Liver (tissue), 9 donors: ENCODE data around the gene RAPGEF2. TPM values are rescaled to one million over a fixed set of nuclear protein-coding genes. Genes with fewer than 3 reads are reported as not detected.

Source experiments
- DNase-seq: peaks from one replicate; pipeline ENCODE4 v3.0.0-alpha.2; 2017; ENCODE audit warnings: low spot score
- H3K27ac ChIP-seq, 2 donors: one replicate each; pipeline ENCODE4 v1.7.0; 2013; ENCODE audit warnings: inconsistent platforms in 2 of 2, low read length in 2 of 2, control low read depth in 1 of 2, low read depth in 1 of 2, mild to moderate bottlenecking in 1 of 2
- H3K27me3 ChIP-seq, 4 donors: one replicate each; pipeline versions ENCODE4 v1.6.1 to v1.7.0; 2013; ENCODE audit warnings: low read length in 3 of 4, inconsistent platforms in 1 of 4, mild to moderate bottlenecking in 1 of 4, moderate library complexity in 1 of 4; ENCODE audit not compliant: control insufficient read depth in 4 of 4, insufficient read depth in 4 of 4
- H3K36me3 ChIP-seq, 4 donors: one replicate each; pipeline versions ENCODE4 v1.6.1 to v1.7.0; 2013; ENCODE audit warnings: low read length in 3 of 4, mild to moderate bottlenecking in 3 of 4, low read depth in 1 of 4, moderate library complexity in 1 of 4; ENCODE audit not compliant: control insufficient read depth in 4 of 4, insufficient read depth in 3 of 4
- H3K4me1 ChIP-seq, 4 donors: one replicate each; pipeline versions ENCODE4 v1.6.1 to v1.7.0; 2013; ENCODE audit warnings: low read length in 3 of 4, mild to moderate bottlenecking in 3 of 4, moderate library complexity in 1 of 4; ENCODE audit not compliant: control insufficient read depth in 4 of 4, insufficient read depth in 4 of 4
- H3K4me3 ChIP-seq, 3 donors: one replicate each; pipeline versions ENCODE4 v1.6.1 to v1.7.0; 2013; ENCODE audit warnings: low read length in 3 of 3, control low read depth in 1 of 3, low read depth in 1 of 3, mild to moderate bottlenecking in 1 of 3
- H3K9ac ChIP-seq, 2 donors: one replicate each; pipeline ENCODE4 v1.7.0; 2013; ENCODE audit warnings: low read length in 2 of 2, mild to moderate bottlenecking in 2 of 2, moderate library complexity in 2 of 2, control low read depth in 1 of 2, low read depth in 1 of 2
- H3K9me3 ChIP-seq, 4 donors: one replicate each; pipeline versions ENCODE4 v1.6.1 to v1.7.0; 2013; ENCODE audit warnings: low read length in 3 of 4; ENCODE audit not compliant: control insufficient read depth in 4 of 4
- CTCF ChIP-seq: fragments of 150-350 bp; IDR thresholded peaks from 2 replicates; pipeline ENCODE4 v1.5.1; 2017; ENCODE audit warnings: improper control_type of control experiment, low read depth, low read length; ENCODE audit not compliant: missing input control
- EGR1 ChIP-seq, 2 donors: IDR thresholded peaks; 2 replicates each; pipeline ENCODE4 v1.6.1; 2016 to 2018; ENCODE audit warnings: antibody characterized with exemption in 2 of 2, low read depth in 2 of 2
- FOXA1 ChIP-seq: IDR thresholded peaks from 2 replicates; pipeline ENCODE4 v1.6.1; 2016; ENCODE audit warnings: antibody characterized with exemption
- FOXA2 ChIP-seq: IDR thresholded peaks from 2 replicates; pipeline ENCODE4 v1.6.1; 2016; ENCODE audit warnings: antibody characterized with exemption
- GABPA ChIP-seq, 2 donors: IDR thresholded peaks in 1 of 2; conservative IDR thresholded peaks in 1 of 2; 2 replicates each; pipeline ENCODE4 v1.6.1; 2016; ENCODE audit warnings: antibody characterized with exemption in 2 of 2, mild to moderate bottlenecking in 1 of 2, moderate library complexity in 1 of 2
- HNF4G ChIP-seq: IDR thresholded peaks from 2 replicates; pipeline ENCODE4 v1.6.1; 2016; ENCODE audit warnings: antibody characterized with exemption
- JUND ChIP-seq, 2 donors: IDR thresholded peaks; 2 replicates each; pipeline ENCODE4 v1.6.1; 2016; ENCODE audit warnings: antibody characterized with exemption in 2 of 2
- NR2F2 ChIP-seq: IDR thresholded peaks from 2 replicates; pipeline ENCODE4 v1.6.1; 2016; ENCODE audit warnings: antibody characterized with exemption
- RAD21 ChIP-seq, 2 donors: IDR thresholded peaks; 2 replicates each; pipeline ENCODE4 v1.6.1; 2016; ENCODE audit warnings: antibody characterized with exemption in 2 of 2, mild to moderate bottlenecking in 2 of 2
- RXRA ChIP-seq, 2 donors: IDR thresholded peaks; 2 replicates each; pipeline ENCODE4 v1.6.1; 2017 to 2018; ENCODE audit warnings: antibody characterized with exemption in 2 of 2, mild to moderate bottlenecking in 1 of 2
- SP1 ChIP-seq: IDR thresholded peaks from 2 replicates; pipeline ENCODE4 v1.6.1; 2018; ENCODE audit warnings: antibody characterized with exemption, mild to moderate bottlenecking
- TAF1 ChIP-seq: conservative IDR thresholded peaks from 2 replicates; pipeline ENCODE4 v1.6.1; 2016; ENCODE audit warnings: antibody characterized with exemption, mild to moderate bottlenecking
- YY1 ChIP-seq: IDR thresholded peaks from 2 replicates; pipeline ENCODE4 v1.6.1; 2016; ENCODE audit warnings: antibody characterized with exemption, mild to moderate bottlenecking
- WGBS: extraction: QIAGEN DNeasy Blood & Tissue Kit; methylation state at CpG from one replicate; pipeline ENCODE4 v1.1.7; 2013; 5-methylcytosine and 5-hydroxymethylcytosine counted together
- polyA plus RNA-seq, 2 donors: library from polyadenylated mRNA; stranded (reverse) in 1 of 2; unstranded in 1 of 2; fragments of 200-250 nt in 1 of 2; fragments of >200 nt in 1 of 2; fragmentation: Nextera tagmentation in 1 of 2; extraction: Ambion mirVana in 1 of 2; gene quantifications; one replicate each; pipeline versions ENCODE4 v1.2.1 to v1.2.3, GENCODE V29; 2013 to 2015
- total RNA-seq, 2 donors: library from RNA; depleted of rRNA; stranded (reverse); fragments of >200 nt; gene quantifications; one replicate each; pipeline ENCODE4 v1.2.3, GENCODE V29; 2014
- TF ChIP-seq, protein P1 (sequence below): IDR thresholded peaks from 2 replicates; pipeline ENCODE4 v1.6.1; 2016; ENCODE audit warnings: antibody characterized with exemption
- TF ChIP-seq, protein P2 (sequence below): IDR thresholded peaks from 2 replicates; pipeline ENCODE4 v1.6.1; 2016; ENCODE audit warnings: antibody characterized with exemption
- TF ChIP-seq, protein P3 (sequence below): IDR thresholded peaks from 2 replicates; pipeline ENCODE4 v1.6.1; 2016; ENCODE audit warnings: antibody characterized with exemption
- TF ChIP-seq, protein P4 (sequence below): IDR thresholded peaks from 2 replicates; pipeline ENCODE4 v1.6.1; 2016; ENCODE audit warnings: antibody characterized with exemption, mild to moderate bottlenecking
- donor health status: healthy.
- donor health status: healthy.
- donor health status: healthy.
- donor health status: healthy.
- donor health status: healthy.

Gene RAPGEF2
- total and polyA plus RNA-seq, 4 donors, result 7.3 to 90.4 (median 32.2) TPM

DNA sequence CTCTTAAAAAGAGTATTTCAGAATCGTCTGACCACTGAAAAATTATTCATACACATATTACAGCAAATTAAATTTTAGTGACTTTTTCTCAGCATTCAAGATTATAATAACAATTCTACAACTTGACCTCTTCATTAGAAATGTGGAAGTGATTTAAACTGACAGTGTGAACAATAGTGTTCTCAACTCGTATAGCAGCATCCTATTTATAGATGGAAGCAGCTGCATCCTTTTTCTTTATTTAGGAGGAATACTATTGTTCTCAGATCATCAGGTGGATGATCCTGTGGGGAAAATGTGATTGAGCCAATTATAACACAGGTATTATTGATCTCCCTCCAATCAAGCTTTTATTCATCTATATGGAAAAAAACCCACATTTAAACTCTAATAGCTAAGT, 56.7 kb downstream of the RAPGEF2 start:
- Histone ChIP-seq H3K9me3 (no peaks in the 10 kb centered on the region), H3K27ac (no peak overlapping the region), H3K4me3 (no peak overlapping the region), H3K36me3 (no peaks in the 10 kb centered on the region), H3K9ac (no peak overlapping the region), H3K4me1 (peaks cover 2 to 33% (median 11%) of the 10 kb centered on the region in 4 donors), H3K27me3 (no peaks in the 10 kb centered on the region)
- TF ChIP-seq CTCF (no peak), FOXA2 (no peak), JUND (IDR thresholded peaks at IDR 0.05) (no peak), RXRA (IDR thresholded peaks at IDR 0.05) (no peak), EGR1 (IDR thresholded peaks at IDR 0.05; ENCODE audit: low read depth in 2 of 2) (no peak), YY1 (no peak), GABPA (IDR thresholded peaks at IDR 0.05 in 1 of 2, conservative IDR thresholded peaks at IDR 0.05 in 1 of 2) (no peak), RAD21 (IDR thresholded peaks at IDR 0.05) (no peak), TAF1 (no peak), NR2F2 (no peak)
- TF ChIP-seq, protein P1, sequence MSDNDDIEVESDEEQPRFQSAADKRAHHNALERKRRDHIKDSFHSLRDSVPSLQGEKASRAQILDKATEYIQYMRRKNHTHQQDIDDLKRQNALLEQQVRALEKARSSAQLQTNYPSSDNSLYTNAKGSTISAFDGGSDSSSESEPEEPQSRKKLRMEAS, result no peak
- TF ChIP-seq, protein P2, sequence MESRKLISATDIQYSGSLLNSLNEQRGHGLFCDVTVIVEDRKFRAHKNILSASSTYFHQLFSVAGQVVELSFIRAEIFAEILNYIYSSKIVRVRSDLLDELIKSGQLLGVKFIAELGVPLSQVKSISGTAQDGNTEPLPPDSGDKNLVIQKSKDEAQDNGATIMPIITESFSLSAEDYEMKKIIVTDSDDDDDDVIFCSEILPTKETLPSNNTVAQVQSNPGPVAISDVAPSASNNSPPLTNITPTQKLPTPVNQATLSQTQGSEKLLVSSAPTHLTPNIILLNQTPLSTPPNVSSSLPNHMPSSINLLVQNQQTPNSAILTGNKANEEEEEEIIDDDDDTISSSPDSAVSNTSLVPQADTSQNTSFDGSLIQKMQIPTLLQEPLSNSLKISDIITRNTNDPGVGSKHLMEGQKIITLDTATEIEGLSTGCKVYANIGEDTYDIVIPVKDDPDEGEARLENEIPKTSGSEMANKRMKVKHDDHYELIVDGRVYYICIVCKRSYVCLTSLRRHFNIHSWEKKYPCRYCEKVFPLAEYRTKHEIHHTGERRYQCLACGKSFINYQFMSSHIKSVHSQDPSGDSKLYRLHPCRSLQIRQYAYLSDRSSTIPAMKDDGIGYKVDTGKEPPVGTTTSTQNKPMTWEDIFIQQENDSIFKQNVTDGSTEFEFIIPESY, result no peak
- TF ChIP-seq, protein P3, sequence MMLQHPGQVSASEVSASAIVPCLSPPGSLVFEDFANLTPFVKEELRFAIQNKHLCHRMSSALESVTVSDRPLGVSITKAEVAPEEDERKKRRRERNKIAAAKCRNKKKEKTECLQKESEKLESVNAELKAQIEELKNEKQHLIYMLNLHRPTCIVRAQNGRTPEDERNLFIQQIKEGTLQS, result no peak
- no peak for DNase-seq
- 81% methylated on average over 2 of the region's 2 CpGs for WGBS

DNA sequence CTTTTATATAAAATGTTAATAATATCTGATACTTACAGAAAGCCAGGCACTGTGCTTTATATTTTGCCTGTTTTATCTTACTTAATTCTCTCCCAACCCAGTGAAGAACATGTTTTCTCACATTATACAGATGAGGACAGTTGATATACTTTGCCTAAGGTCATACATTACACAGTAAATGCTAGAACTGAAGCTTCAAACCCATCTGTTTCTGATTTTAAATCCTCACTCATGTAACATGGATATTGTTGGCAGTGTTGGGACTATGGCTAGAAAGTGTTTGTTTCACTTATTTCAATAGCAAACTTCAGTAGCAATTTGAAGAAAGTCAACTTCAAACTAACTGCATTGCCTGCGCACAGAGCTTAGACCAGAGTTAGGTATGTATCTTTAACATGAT, 57.4 kb downstream of the RAPGEF2 start:
- Histone ChIP-seq H3K36me3 (no peaks in the 10 kb centered on the region), H3K27ac (no peak overlapping the region), H3K4me3 (no peak overlapping the region), H3K9ac (no peak overlapping the region), H3K9me3 (no peaks in the 10 kb centered on the region), H3K4me1 (peaks cover 2 to 33% (median 11%) of the 10 kb centered on the region in 4 donors), H3K27me3 (no peaks in the 10 kb centered on the region)
- WGBS, result 96% methylated on average over 1 of the region's 1 CpG
- DNase-seq, result no peak
- TF ChIP-seq, protein P3, result no peak
- TF ChIP-seq JUND (IDR thresholded peaks at IDR 0.05), result no peak
- TF ChIP-seq SP1, result no peak
- TF ChIP-seq EGR1 (IDR thresholded peaks at IDR 0.05; ENCODE audit: low read depth in 2 of 2), result no peak
- TF ChIP-seq RXRA (IDR thresholded peaks at IDR 0.05), result no peak
- no peak for TF ChIP-seq FOXA1
- TF ChIP-seq, protein P2, result no peak
- TF ChIP-seq GABPA (IDR thresholded peaks at IDR 0.05 in 1 of 2, conservative IDR thresholded peaks at IDR 0.05 in 1 of 2), result no peak
- TF ChIP-seq, protein P4, sequence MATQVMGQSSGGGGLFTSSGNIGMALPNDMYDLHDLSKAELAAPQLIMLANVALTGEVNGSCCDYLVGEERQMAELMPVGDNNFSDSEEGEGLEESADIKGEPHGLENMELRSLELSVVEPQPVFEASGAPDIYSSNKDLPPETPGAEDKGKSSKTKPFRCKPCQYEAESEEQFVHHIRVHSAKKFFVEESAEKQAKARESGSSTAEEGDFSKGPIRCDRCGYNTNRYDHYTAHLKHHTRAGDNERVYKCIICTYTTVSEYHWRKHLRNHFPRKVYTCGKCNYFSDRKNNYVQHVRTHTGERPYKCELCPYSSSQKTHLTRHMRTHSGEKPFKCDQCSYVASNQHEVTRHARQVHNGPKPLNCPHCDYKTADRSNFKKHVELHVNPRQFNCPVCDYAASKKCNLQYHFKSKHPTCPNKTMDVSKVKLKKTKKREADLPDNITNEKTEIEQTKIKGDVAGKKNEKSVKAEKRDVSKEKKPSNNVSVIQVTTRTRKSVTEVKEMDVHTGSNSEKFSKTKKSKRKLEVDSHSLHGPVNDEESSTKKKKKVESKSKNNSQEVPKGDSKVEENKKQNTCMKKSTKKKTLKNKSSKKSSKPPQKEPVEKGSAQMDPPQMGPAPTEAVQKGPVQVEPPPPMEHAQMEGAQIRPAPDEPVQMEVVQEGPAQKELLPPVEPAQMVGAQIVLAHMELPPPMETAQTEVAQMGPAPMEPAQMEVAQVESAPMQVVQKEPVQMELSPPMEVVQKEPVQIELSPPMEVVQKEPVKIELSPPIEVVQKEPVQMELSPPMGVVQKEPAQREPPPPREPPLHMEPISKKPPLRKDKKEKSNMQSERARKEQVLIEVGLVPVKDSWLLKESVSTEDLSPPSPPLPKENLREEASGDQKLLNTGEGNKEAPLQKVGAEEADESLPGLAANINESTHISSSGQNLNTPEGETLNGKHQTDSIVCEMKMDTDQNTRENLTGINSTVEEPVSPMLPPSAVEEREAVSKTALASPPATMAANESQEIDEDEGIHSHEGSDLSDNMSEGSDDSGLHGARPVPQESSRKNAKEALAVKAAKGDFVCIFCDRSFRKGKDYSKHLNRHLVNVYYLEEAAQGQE, result no peak
- no peak for TF ChIP-seq NR2F2
- no peak for TF ChIP-seq HNF4G
- no peak for TF ChIP-seq CTCF
- TF ChIP-seq, protein P1, result no peak
- no peak for TF ChIP-seq FOXA2
- no peak for TF ChIP-seq RAD21 (IDR thresholded peaks at IDR 0.05)
